ENCODE data around the gene TMEM52B.

DNA sequence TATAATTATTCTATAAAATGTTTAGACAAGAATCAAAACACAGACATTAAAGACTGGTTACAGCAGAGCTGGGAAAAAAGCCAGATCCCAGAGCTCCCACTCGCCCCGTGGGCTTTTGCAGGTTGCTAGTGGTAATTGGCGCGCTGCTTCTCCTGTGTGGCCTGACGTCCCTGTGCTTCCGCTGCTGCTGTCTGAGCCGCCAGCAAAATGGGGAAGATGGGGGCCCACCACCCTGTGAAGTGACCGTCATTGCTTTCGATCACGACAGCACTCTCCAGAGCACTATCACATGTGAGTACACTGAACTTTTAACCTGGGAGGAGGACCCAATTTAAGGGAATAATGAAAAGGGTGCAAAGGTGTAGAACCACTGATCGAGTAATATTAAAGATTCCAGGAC lies 7.5 kb downstream of the TMEM52B start:
- no peak for TF ChIP-seq POLR2A (IDR thresholded peaks at IDR 0.05)
- TF ChIP-seq, protein P1, sequence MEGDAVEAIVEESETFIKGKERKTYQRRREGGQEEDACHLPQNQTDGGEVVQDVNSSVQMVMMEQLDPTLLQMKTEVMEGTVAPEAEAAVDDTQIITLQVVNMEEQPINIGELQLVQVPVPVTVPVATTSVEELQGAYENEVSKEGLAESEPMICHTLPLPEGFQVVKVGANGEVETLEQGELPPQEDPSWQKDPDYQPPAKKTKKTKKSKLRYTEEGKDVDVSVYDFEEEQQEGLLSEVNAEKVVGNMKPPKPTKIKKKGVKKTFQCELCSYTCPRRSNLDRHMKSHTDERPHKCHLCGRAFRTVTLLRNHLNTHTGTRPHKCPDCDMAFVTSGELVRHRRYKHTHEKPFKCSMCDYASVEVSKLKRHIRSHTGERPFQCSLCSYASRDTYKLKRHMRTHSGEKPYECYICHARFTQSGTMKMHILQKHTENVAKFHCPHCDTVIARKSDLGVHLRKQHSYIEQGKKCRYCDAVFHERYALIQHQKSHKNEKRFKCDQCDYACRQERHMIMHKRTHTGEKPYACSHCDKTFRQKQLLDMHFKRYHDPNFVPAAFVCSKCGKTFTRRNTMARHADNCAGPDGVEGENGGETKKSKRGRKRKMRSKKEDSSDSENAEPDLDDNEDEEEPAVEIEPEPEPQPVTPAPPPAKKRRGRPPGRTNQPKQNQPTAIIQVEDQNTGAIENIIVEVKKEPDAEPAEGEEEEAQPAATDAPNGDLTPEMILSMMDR (IDR thresholded peaks at IDR 0.05), result no peak
- TF ChIP-seq POLR2AphosphoS5 (IDR thresholded peaks at IDR 0.05; ENCODE audit: insufficient read depth in 1 of 2, low read depth in 1 of 2), result no peak
